DMS53 treated with DMSO at 0.1 percent for 48 hours (cell line): ENCODE results near the gene HS6ST1.
"Not testable (repeated sequence)": the region's sequence is repeated elsewhere in the genome, so short reads cannot be mapped to it uniquely, and the experiment has no call there.

Experiments
- DNase-seq: peaks from one replicate; lab custom pipeline; 2025; ENCODE audit not compliant: unreplicated experiment; lab: John Stamatoyannopoulos, UW

HS6ST1 gene

GRCh38 chr2:128269990-128270671, 48.5 kb downstream of the HS6ST1 start:
- no peak for DNase-seq

- no peak for DNase-seq
Observed at GRCh38 chr2:128269063-128269989, 49.3 kb downstream of the HS6ST1 start.

GRCh38 chr2:128268611-128269010, 50.1 kb downstream of the HS6ST1 start:
- DNase-seq, result not testable (repeated sequence)

- DNase-seq, result not testable (repeated sequence)
Observed at GRCh38 chr2:128268145-128268544, 50.5 kb downstream of the HS6ST1 start.

- DNase-seq, result not testable (repeated sequence)
Observed at GRCh38 chr2:128267649-128268048, 51.0 kb downstream of the HS6ST1 start.

- DNase-seq, result not testable (repeated sequence)
Observed at GRCh38 chr2:128267197-128267596, 51.5 kb downstream of the HS6ST1 start.

- DNase-seq, result not testable (repeated sequence)
Observed at GRCh38 chr2:128266463-128266862, 52.2 kb downstream of the HS6ST1 start.

- DNase-seq, result not testable (repeated sequence)
Observed at GRCh38 chr2:128265608-128265993, 53.1 kb downstream of the HS6ST1 start.

GRCh38 chr2:128264881-128265607, 53.6 kb downstream of the HS6ST1 start:
- DNase-seq, result no peak

GRCh38 chr2:128263902-128264331, 54.8 kb downstream of the HS6ST1 start:
- DNase-seq, result no peak

GRCh38 chr2:128262315-128263253, 56.1 kb downstream of the HS6ST1 start:
- no peak for DNase-seq

GRCh38 chr2:128261245-128262128, 57.2 kb downstream of the HS6ST1 start:
- no peak for DNase-seq

GRCh38 chr2:128260239-128261138, 58.2 kb downstream of the HS6ST1 start:
- DNase-seq, result no peak

GRCh38 chr2:128259585-128259984, 59.1 kb downstream of the HS6ST1 start:
- DNase-seq, result no peak

GRCh38 chr2:128258218-128258617, 60.5 kb downstream of the HS6ST1 start:
- DNase-seq, result no peak

- DNase-seq, result no peak
Observed at GRCh38 chr2:128252501-128252900, 66.2 kb downstream of the HS6ST1 start.

- DNase-seq, result not testable (repeated sequence)
Observed at GRCh38 chr2:128252086-128252485, 66.6 kb downstream of the HS6ST1 start.
